ENCODE measurements around the gene ANGPTL3.
"Not testable (repeated sequence)": the region's sequence is repeated elsewhere in the genome, so short reads cannot be mapped to it uniquely, and the experiment has no call there.

ANGPTL3 gene

GRCh38 chr1:62608905-62609304, 11.6 kb downstream of the ANGPTL3 start:
- TF ChIP-seq CTCF (IDR thresholded peaks at IDR 0.05; ENCODE audit: extremely low read depth, missing control alignments), result no peak
- DNase-seq (ENCODE audit: low spot score), result no peak

GRCh38 chr1:62610588-62610987, 13.3 kb downstream of the ANGPTL3 start:
- not testable (repeated sequence) for DNase-seq (ENCODE audit: low spot score)

- no peak for TF ChIP-seq CTCF (IDR thresholded peaks at IDR 0.05; ENCODE audit: extremely low read depth, missing control alignments)
- DNase-seq (ENCODE audit: low spot score), result no peak
Observed at GRCh38 chr1:62612770-62613169, 15.4 kb downstream of the ANGPTL3 start.

GRCh38 chr1:62613325-62613727, 16.0 kb downstream of the ANGPTL3 start:
- peak; percentile 13 for DNase-seq (ENCODE audit: low spot score)
- TF ChIP-seq CTCF (IDR thresholded peaks at IDR 0.05; ENCODE audit: extremely low read depth, missing control alignments), result no peak

- TF ChIP-seq CTCF (IDR thresholded peaks at IDR 0.05; ENCODE audit: extremely low read depth, missing control alignments), result no peak
- no peak for DNase-seq (ENCODE audit: low spot score)
Observed at GRCh38 chr1:62613890-62614289, 16.6 kb downstream of the ANGPTL3 start.

- no peak for TF ChIP-seq CTCF (IDR thresholded peaks at IDR 0.05; ENCODE audit: extremely low read depth, missing control alignments)
- peak; percentile 54 for DNase-seq (ENCODE audit: low spot score)
Observed at GRCh38 chr1:62621907-62622306, 24.6 kb downstream of the ANGPTL3 start.

GRCh38 chr1:62625415-62625814, 28.1 kb downstream of the ANGPTL3 start:
- DNase-seq (ENCODE audit: low spot score), result peak; percentile 48
- TF ChIP-seq CTCF (IDR thresholded peaks at IDR 0.05; ENCODE audit: extremely low read depth, missing control alignments), result no peak

GRCh38 chr1:62628506-62628905, 31.2 kb downstream of the ANGPTL3 start:
- no peak for DNase-seq (ENCODE audit: low spot score)
- no peak for TF ChIP-seq CTCF (IDR thresholded peaks at IDR 0.05; ENCODE audit: extremely low read depth, missing control alignments)

Measured in GM20000 (cell line).